RWPE1 (cell line): ENCODE results near the gene HSD17B12.

ENCODE experiments used
- CTCF ChIA-PET: fragments of 350-600 bp; sonication (Branson Sonifier 250); formaldehyde crosslinking; extraction: SDS; loops from one replicate; lab custom pipeline; 2021; lab: Yijun Ruan, JAX
- POLR2A ChIA-PET: fragments of 400-600 bp; formaldehyde crosslinking; extraction: SDS; loops from one replicate; lab custom pipeline; 2020; ENCODE audit warnings: antibody characterized with exemption; ENCODE audit not compliant: low non-redundant PET; lab: Yijun Ruan, JAX
- DNase-seq: peaks from one replicate; pipeline ENCODE4 v3.0.0; 2012; ENCODE audit warnings: low spot score
- H3K27ac ChIP-seq: fragments of 450-650 bp; 2 replicates; pipeline ENCODE4 v1.5.1; 2017
- CTCF ChIP-seq: fragments of 450-650 bp; conservative IDR thresholded peaks from 2 replicates; pipeline ENCODE4 v1.5.1; 2017; ENCODE audit warnings: low read depth, mild to moderate bottlenecking

The HSD17B12 gene

GRCh38 chr11:43861141-43861540 is 180.6 kb downstream of the HSD17B12 start:
- ChIA-PET CTCF (no interaction called here), POLR2A (no interaction called here)
- no peak for TF ChIP-seq CTCF

GRCh38 chr11:43866520-43866919 is 186.0 kb downstream of the HSD17B12 start:
- no peak overlapping the region for H3K27ac ChIP-seq
- no peak for DNase-seq
- POLR2A ChIA-PET, result no interaction called here
- CTCF ChIA-PET, result interaction anchor here (0.5 kb wide), 1 partner anchor 136 kb away, joined by 3 read pairs; no protein-coding TSS in a partner anchor
- no peak for TF ChIP-seq CTCF

More at GRCh38 chr11:43861141-43861540, 180.6 kb downstream of the HSD17B12 start:
- H3K27ac ChIP-seq, result no peak overlapping the region
- DNase-seq, result no peak

- no peak for DNase-seq
- TF ChIP-seq CTCF, result no peak
- ChIA-PET POLR2A (no interaction called here), CTCF (interaction anchor here (0.5 kb wide), 2 partner anchors 60 to 135 kb away, joined by 3 read pairs; no protein-coding TSS in a partner anchor)
- no peak overlapping the region for H3K27ac ChIP-seq
These were observed 186.4 kb downstream of the HSD17B12 start for GRCh38 chr11:43866969-43867368.

GRCh38 chr11:43868852-43869567 is 188.5 kb downstream of the HSD17B12 start:
- no peak for TF ChIP-seq CTCF

GRCh38 chr11:43871051-43871450 is 190.5 kb downstream of the HSD17B12 start:
- ChIA-PET POLR2A (no interaction called here), CTCF (no interaction called here)
- TF ChIP-seq CTCF, result no peak
- no peak for DNase-seq
- no peak overlapping the region for H3K27ac ChIP-seq

More at GRCh38 chr11:43868852-43869567, 188.5 kb downstream of the HSD17B12 start:
- CTCF ChIA-PET, result interaction anchor here (1.3 kb wide), 1 partner anchor 17 kb away, joined by 3 read pairs; no protein-coding TSS in a partner anchor
- DNase-seq, result peak; percentile 75
- H3K27ac ChIP-seq, result peak overlapping the region; percentile 46
- POLR2A ChIA-PET, result no interaction called here

GRCh38 chr11:43872995-43873394 is 192.5 kb downstream of the HSD17B12 start:
- CTCF ChIA-PET, result no interaction called here
- POLR2A ChIA-PET, result no interaction called here
- no peak for TF ChIP-seq CTCF
- H3K27ac ChIP-seq, result no peak overlapping the region
- DNase-seq, result no peak
